HL-60 (cell line): ENCODE results near the gene SMPD1.

Experiments used
- DNase-seq, 2 experiments: peaks; one replicate each; pipeline ENCODE4 v3.0.0-alpha.2; 2010 to 2020; ENCODE audit warnings: low read depth in 1 of 2, low spot score in 1 of 2
- H3K27ac ChIP-seq: fragments of 250-450 bp; sonication (Bioruptor Pico); replicated peaks from 2 replicates; pipeline ENCODE4 v1.5.1; 2020; ENCODE audit warnings: mild to moderate bottlenecking, moderate library complexity
- H3K27me3 ChIP-seq: fragments of 250-450 bp; sonication (Bioruptor Pico); 2 replicates; pipeline ENCODE4 v1.5.1; 2021; ENCODE audit warnings: mild to moderate bottlenecking, moderate library complexity; ENCODE audit not compliant: insufficient read depth, poor library complexity, severe bottlenecking
- H3K4me3 ChIP-seq: replicated peaks from 2 replicates; pipeline ENCODE4 v1.5.1; 2011; ENCODE audit warnings: mild to moderate bottlenecking, control low read depth, low read length; ENCODE audit not compliant: insufficient read depth
- GABPA ChIP-seq: IDR thresholded peaks from 2 replicates; pipeline ENCODE4 v1.6.1; 2012; ENCODE audit warnings: low read depth
- POLR2AphosphoS5 ChIP-seq: IDR thresholded peaks from 2 replicates; pipeline ENCODE4 v1.6.1; 2012; ENCODE audit warnings: low read depth
- SPI1 ChIP-seq: IDR thresholded peaks from 2 replicates; pipeline ENCODE4 v1.6.1; 2012; ENCODE audit warnings: low read depth, mild to moderate bottlenecking, borderline replicate concordance
- TF ChIP-seq, protein P1 (sequence below): IDR thresholded peaks from one replicate; pipeline ENCODE4 v1.5.1; 2011; ENCODE audit warnings: low read length, control low read depth, inconsistent platforms; ENCODE audit not compliant: insufficient read depth
- TF ChIP-seq, protein P2 (sequence below): IDR thresholded peaks from 2 replicates; pipeline ENCODE4 v1.6.1; 2012; ENCODE audit warnings: low read depth; ENCODE audit not compliant: insufficient replicate concordance

SMPD1 gene

DNA sequence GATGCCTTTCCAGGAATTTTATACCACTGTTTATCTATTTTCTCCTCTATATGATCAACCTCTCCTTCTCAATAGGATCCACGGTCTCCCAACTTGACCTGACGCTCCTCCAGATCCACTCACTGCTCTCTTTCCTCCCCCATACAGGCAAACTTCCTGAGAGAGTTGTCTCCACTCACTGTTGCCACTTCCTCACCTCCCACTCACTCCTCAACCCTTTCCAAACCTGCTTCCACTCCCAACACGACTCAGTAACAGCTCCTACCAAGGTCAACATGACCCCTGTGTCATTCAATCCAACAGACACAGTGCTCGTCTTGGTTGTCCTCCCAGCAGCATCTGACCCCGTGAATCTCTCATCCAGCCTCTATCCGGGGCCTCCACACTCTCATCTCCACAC, 25.5 kb downstream of the SMPD1 start:
- H3K27me3 ChIP-seq: peaks cover 32% of the 10 kb centered on the region
- DNase-seq: no peak
- TF ChIP-seq, protein P1, sequence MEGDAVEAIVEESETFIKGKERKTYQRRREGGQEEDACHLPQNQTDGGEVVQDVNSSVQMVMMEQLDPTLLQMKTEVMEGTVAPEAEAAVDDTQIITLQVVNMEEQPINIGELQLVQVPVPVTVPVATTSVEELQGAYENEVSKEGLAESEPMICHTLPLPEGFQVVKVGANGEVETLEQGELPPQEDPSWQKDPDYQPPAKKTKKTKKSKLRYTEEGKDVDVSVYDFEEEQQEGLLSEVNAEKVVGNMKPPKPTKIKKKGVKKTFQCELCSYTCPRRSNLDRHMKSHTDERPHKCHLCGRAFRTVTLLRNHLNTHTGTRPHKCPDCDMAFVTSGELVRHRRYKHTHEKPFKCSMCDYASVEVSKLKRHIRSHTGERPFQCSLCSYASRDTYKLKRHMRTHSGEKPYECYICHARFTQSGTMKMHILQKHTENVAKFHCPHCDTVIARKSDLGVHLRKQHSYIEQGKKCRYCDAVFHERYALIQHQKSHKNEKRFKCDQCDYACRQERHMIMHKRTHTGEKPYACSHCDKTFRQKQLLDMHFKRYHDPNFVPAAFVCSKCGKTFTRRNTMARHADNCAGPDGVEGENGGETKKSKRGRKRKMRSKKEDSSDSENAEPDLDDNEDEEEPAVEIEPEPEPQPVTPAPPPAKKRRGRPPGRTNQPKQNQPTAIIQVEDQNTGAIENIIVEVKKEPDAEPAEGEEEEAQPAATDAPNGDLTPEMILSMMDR: no peak
- TF ChIP-seq POLR2AphosphoS5 (no peak), GABPA (no peak), SPI1 (no peak)
- TF ChIP-seq, protein P2, sequence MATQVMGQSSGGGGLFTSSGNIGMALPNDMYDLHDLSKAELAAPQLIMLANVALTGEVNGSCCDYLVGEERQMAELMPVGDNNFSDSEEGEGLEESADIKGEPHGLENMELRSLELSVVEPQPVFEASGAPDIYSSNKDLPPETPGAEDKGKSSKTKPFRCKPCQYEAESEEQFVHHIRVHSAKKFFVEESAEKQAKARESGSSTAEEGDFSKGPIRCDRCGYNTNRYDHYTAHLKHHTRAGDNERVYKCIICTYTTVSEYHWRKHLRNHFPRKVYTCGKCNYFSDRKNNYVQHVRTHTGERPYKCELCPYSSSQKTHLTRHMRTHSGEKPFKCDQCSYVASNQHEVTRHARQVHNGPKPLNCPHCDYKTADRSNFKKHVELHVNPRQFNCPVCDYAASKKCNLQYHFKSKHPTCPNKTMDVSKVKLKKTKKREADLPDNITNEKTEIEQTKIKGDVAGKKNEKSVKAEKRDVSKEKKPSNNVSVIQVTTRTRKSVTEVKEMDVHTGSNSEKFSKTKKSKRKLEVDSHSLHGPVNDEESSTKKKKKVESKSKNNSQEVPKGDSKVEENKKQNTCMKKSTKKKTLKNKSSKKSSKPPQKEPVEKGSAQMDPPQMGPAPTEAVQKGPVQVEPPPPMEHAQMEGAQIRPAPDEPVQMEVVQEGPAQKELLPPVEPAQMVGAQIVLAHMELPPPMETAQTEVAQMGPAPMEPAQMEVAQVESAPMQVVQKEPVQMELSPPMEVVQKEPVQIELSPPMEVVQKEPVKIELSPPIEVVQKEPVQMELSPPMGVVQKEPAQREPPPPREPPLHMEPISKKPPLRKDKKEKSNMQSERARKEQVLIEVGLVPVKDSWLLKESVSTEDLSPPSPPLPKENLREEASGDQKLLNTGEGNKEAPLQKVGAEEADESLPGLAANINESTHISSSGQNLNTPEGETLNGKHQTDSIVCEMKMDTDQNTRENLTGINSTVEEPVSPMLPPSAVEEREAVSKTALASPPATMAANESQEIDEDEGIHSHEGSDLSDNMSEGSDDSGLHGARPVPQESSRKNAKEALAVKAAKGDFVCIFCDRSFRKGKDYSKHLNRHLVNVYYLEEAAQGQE: no peak
- no peak overlapping the region for H3K4me3 ChIP-seq
- no peak overlapping the region for H3K27ac ChIP-seq

DNA sequence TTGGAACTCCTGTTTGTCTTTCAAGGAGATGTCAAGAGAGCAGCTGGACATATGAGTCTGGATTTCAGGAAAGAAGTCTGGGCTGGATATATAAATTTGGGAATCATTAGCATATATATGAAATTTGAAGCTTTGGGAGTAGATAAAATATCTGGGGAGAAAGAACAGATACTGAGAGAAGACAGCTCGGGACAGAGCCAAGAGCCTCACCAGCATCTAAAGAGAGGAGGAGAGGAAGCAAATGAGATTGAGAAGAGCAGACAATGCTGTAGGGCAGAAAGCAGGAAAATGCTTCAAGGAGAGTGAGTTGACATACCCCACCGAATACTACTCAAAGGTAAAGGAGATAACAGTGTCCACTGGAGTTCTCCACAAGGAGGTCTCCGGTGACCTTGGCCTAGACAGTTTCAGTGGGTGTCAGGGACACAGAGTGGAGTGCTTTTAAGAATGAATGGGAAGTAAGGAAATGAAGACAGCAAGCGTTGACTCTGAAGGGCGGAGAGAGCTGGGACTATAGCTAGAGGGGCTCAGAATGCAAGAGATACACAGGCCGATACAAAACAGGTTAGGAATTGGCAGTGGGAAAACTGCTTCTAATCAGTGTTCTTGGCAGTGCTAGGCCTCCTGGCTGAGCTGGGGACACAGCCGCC, 27.8 kb downstream of the SMPD1 start:
- no peak for DNase-seq
- Histone ChIP-seq H3K27me3 (peaks cover 37% of the 10 kb centered on the region), H3K27ac (no peak overlapping the region), H3K4me3 (no peak overlapping the region)
- TF ChIP-seq POLR2AphosphoS5: no peak
- no peak for TF ChIP-seq SPI1
- TF ChIP-seq, protein P1: no peak
- TF ChIP-seq GABPA: no peak
- TF ChIP-seq, protein P2: no peak

DNA sequence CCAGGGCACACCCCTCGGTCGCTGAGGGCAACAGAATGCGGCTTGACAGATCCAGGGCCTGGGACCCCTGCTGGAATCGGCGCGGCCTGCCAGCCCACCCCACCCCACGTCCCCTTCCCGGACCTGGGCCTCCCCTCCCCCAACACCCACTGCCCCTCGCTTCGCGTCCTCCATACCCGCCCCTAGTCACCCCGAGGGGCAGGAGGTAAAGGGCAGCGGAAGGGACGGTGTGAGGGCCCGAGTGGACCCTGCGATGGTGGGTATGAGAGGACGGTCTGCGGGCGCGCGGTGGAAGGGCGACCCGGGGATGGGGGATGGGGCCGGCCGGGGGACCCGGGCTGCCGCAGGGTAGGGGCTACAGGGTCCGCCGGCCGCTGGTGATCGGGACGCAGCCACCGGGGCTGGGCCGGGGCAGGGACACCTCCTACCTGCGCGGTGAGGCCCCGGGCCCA, 28.3 kb downstream of the SMPD1 start:
- DNase-seq: no peak
- peaks cover 37% of the 10 kb centered on the region for H3K27me3 ChIP-seq
- H3K27ac ChIP-seq: no peak overlapping the region
- TF ChIP-seq POLR2AphosphoS5 (no peak), GABPA (no peak), SPI1 (no peak)
- TF ChIP-seq, protein P2: no peak
- TF ChIP-seq, protein P1: no peak
- H3K4me3 ChIP-seq: peak overlapping the region; percentile 73
